GM12872 (cell line): Measurements from ENCODE around the gene RUNDC3A.

Experiments used
- CTCF ChIP-seq: IDR thresholded peaks from 3 replicates; pipeline ENCODE4 v1.5.1; 2011; ENCODE audit warnings: low read depth, mild to moderate bottlenecking, low read length, moderate library complexity; ENCODE audit not compliant: insufficient read depth

Gene RUNDC3A

GRCh38 chr17:44334315-44334714, 25.9 kb downstream of the RUNDC3A start:
- TF ChIP-seq CTCF: no peak

GRCh38 chr17:44334727-44335126, 26.3 kb downstream of the RUNDC3A start:
- TF ChIP-seq CTCF: no peak

- no peak for TF ChIP-seq CTCF
Measured at GRCh38 chr17:44335564-44335963, 27.2 kb downstream of the RUNDC3A start.

- no peak for TF ChIP-seq CTCF
Measured at GRCh38 chr17:44335968-44336367, 27.6 kb downstream of the RUNDC3A start.

- TF ChIP-seq CTCF: no peak
Measured at GRCh38 chr17:44338702-44339101, 30.3 kb downstream of the RUNDC3A start.

GRCh38 chr17:44343510-44344209, 35.3 kb downstream of the RUNDC3A start:
- no peak for TF ChIP-seq CTCF

- TF ChIP-seq CTCF: 0 out of 3 replicates have a peak, but pooled peaks have one; percentile 7
Measured at GRCh38 chr17:44344939-44345453, 36.6 kb downstream of the RUNDC3A start, which contains the start of gene GRN. Gene GRN (plus strand): TSS chr17:44345302. CDS start chr17:44349165, 3,863 bp downstream.
